ENCODE measurements around the gene COPG2.

DNA sequence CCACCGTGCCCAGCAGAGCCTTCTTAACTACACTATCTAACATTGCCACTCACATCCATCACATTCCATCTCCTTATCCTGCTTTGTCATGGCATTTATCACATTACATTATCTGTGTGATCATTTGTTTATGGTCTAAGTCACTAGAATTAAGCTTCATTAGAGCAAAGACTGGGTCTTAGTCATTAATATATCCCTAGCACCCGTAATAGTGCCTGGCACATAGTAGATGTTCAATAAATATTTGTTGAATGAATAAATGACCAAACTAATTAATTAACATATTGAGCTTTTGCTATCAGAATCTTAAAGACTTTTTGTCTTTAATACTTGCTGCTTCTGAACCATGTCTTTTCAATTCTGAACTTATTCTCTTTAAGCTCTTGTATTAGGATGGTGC lies 5.9 kb upstream of the COPG2 start:
- TF ChIP-seq, protein P1, sequence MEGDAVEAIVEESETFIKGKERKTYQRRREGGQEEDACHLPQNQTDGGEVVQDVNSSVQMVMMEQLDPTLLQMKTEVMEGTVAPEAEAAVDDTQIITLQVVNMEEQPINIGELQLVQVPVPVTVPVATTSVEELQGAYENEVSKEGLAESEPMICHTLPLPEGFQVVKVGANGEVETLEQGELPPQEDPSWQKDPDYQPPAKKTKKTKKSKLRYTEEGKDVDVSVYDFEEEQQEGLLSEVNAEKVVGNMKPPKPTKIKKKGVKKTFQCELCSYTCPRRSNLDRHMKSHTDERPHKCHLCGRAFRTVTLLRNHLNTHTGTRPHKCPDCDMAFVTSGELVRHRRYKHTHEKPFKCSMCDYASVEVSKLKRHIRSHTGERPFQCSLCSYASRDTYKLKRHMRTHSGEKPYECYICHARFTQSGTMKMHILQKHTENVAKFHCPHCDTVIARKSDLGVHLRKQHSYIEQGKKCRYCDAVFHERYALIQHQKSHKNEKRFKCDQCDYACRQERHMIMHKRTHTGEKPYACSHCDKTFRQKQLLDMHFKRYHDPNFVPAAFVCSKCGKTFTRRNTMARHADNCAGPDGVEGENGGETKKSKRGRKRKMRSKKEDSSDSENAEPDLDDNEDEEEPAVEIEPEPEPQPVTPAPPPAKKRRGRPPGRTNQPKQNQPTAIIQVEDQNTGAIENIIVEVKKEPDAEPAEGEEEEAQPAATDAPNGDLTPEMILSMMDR (IDR thresholded peaks at IDR 0.05 in 4 of 5, conservative IDR thresholded peaks at IDR 0.05 in 1 of 5), result no peak
- TF ChIP-seq POLR2A (IDR thresholded peaks at IDR 0.05), result no peak
